Lower leg skin (tissue), 3 donors: ENCODE data around the gene TBXAS1.

ENCODE experiments used
- POLR2A ChIP-seq, 2 donors: fragments of 450-650 bp; IDR thresholded peaks; one replicate each; pipeline ENCODE4 v1.6.1; 2016 to 2017; ENCODE audit warnings: antibody characterized with exemption in 2 of 2, mild to moderate bottlenecking in 1 of 2, moderate library complexity in 1 of 2
- TF ChIP-seq, protein P1 (sequence below), 3 donors: fragments of 450-650 bp; IDR thresholded peaks; one replicate each; pipeline ENCODE4 v1.5.1; 2016; ENCODE audit warnings: antibody characterized with exemption in 3 of 3, mild to moderate bottlenecking in 3 of 3, moderate library complexity in 2 of 3

DNA sequence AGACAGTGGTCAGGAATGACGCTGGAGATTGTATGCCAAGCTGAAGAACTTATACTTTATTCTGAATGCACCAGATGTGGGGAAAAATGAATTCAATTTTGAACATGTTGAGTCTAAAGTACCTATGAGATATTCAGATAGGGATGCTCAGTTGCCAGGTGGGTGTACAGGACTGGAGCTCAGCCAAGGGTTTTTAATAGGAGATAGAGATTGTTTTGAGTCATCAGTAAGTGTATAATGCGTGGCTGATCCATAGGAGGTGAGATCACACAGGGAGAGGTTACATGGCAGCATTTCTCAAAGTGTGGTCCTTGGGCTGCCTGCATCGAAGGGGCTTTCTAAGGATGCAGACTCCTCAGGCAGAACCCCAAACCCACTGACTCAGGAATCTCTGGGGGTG lies 44.4 kb upstream of the TBXAS1 start:
- TF ChIP-seq POLR2A (IDR thresholded peaks at IDR 0.05), result no peak
- TF ChIP-seq, protein P1, sequence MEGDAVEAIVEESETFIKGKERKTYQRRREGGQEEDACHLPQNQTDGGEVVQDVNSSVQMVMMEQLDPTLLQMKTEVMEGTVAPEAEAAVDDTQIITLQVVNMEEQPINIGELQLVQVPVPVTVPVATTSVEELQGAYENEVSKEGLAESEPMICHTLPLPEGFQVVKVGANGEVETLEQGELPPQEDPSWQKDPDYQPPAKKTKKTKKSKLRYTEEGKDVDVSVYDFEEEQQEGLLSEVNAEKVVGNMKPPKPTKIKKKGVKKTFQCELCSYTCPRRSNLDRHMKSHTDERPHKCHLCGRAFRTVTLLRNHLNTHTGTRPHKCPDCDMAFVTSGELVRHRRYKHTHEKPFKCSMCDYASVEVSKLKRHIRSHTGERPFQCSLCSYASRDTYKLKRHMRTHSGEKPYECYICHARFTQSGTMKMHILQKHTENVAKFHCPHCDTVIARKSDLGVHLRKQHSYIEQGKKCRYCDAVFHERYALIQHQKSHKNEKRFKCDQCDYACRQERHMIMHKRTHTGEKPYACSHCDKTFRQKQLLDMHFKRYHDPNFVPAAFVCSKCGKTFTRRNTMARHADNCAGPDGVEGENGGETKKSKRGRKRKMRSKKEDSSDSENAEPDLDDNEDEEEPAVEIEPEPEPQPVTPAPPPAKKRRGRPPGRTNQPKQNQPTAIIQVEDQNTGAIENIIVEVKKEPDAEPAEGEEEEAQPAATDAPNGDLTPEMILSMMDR (IDR thresholded peaks at IDR 0.05), result no peak
